ENCODE measurements around the gene ZNF428. TPM values are rescaled to one million over a fixed set of nuclear protein-coding genes. Genes with fewer than 3 reads are reported as not detected.

The ZNF428 gene
- total RNA-seq, 1 experiment from 2014 or later: 39.6 TPM

GRCh38 chr19:43598445-43599240 is 20.8 kb downstream of the ZNF428 start:
- CTCF ChIA-PET: no interaction called here
- Histone ChIP-seq H4K20me1 (ENCODE audit: insufficient read depth) (no peaks in the 10 kb centered on the region), H3K27me3 (ENCODE audit: insufficient read depth, low read length) (no peaks in the 10 kb centered on the region)

More at GRCh38 chr19:43598445-43599240, 20.8 kb downstream of the ZNF428 start:
- ChIA-PET RAD21 (ENCODE audit: low non-redundant PET in 1 of 2, low total read pairs in 2 of 2, uncharacterized antibody in 2 of 2, unreplicated experiment in 2 of 2) (no interaction called here), POLR2A (interaction anchor here (1.4 kb wide), 1 partner anchor 19 kb away, joined by 3 read pairs; no protein-coding TSS in a partner anchor)
- peaks cover 9 to 25% of the 10 kb centered on the region in 2 experiments; a peak in 3 of 4 replicates for H3K4me1 ChIP-seq (ENCODE audit: control insufficient read depth in 1 of 2, insufficient read depth in 2 of 2, low read length in 2 of 2)
- H3K9ac ChIP-seq (ENCODE audit: low read length): no peak overlapping the region
- no peak for DNase-seq (ENCODE audit: low read depth, low spot score)
- intact Hi-C loops (cut with micrococcal nuclease): no loop called here
- ATAC-seq: no peak
- no peak overlapping the region for H3K4me3 ChIP-seq (replicated peaks in 1 of 2; ENCODE audit: low read depth in 1 of 2, low read length in 2 of 2)
- H3K4me2 ChIP-seq (ENCODE audit: low read length): 0 out of 2 replicates have a peak overlapping the region, but pooled peaks have one; percentile 95
- no peaks in the 10 kb centered on the region for H3K9me2 ChIP-seq (ENCODE audit: insufficient read depth)
- TF ChIP-seq JUND (IDR thresholded peaks at IDR 0.05) (no peak), ELF1 (IDR thresholded peaks at IDR 0.05; ENCODE audit: borderline replicate concordance, low read depth) (no peak), CEBPB (IDR thresholded peaks at IDR 0.05; ENCODE audit: low read depth) (no peak), CBX3 (IDR thresholded peaks at IDR 0.05; ENCODE audit: low read depth) (no peak), POLR2A (IDR thresholded peaks at IDR 0.05; ENCODE audit: borderline replicate concordance, extremely low read depth, insufficient read depth, insufficient read length) (no peak), RAD21 (IDR thresholded peaks at IDR 0.05; ENCODE audit: low read depth) (no peak), EGR1 (IDR thresholded peaks at IDR 0.05; ENCODE audit: low read depth) (no peak), SIN3A (IDR thresholded peaks at IDR 0.05; ENCODE audit: low read depth) (no peak), SRF (IDR thresholded peaks at IDR 0.05; ENCODE audit: low read depth) (no peak), ZFX (IDR thresholded peaks at IDR 0.05) (no peak), EZH2phosphoT487 (IDR thresholded peaks at IDR 0.05; ENCODE audit: borderline replicate concordance) (no peak), TCF7L2 (IDR thresholded peaks at IDR 0.05; ENCODE audit: borderline replicate concordance, extremely low read depth, insufficient read depth, insufficient read length) (no peak)
- TF ChIP-seq, protein P1, sequence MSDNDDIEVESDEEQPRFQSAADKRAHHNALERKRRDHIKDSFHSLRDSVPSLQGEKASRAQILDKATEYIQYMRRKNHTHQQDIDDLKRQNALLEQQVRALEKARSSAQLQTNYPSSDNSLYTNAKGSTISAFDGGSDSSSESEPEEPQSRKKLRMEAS (IDR thresholded peaks at IDR 0.05): no peak
- TF ChIP-seq, protein P2, sequence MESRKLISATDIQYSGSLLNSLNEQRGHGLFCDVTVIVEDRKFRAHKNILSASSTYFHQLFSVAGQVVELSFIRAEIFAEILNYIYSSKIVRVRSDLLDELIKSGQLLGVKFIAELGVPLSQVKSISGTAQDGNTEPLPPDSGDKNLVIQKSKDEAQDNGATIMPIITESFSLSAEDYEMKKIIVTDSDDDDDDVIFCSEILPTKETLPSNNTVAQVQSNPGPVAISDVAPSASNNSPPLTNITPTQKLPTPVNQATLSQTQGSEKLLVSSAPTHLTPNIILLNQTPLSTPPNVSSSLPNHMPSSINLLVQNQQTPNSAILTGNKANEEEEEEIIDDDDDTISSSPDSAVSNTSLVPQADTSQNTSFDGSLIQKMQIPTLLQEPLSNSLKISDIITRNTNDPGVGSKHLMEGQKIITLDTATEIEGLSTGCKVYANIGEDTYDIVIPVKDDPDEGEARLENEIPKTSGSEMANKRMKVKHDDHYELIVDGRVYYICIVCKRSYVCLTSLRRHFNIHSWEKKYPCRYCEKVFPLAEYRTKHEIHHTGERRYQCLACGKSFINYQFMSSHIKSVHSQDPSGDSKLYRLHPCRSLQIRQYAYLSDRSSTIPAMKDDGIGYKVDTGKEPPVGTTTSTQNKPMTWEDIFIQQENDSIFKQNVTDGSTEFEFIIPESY (IDR thresholded peaks at IDR 0.05; ENCODE audit: extremely low read depth, insufficient replicate concordance, low read length): no peak
- peaks cover 52% of the 10 kb centered on the region for H3K79me2 ChIP-seq (ENCODE audit: insufficient read depth, low read length)
- no peaks in the 10 kb centered on the region for H3K9me3 ChIP-seq (ENCODE audit: control insufficient read depth in 1 of 2, insufficient read depth in 1 of 2, low read depth in 1 of 2, low read length in 2 of 2)
- no peak overlapping the region for H3K27ac ChIP-seq (ENCODE audit: low read depth, low read length)
- H3K36me3 ChIP-seq (ENCODE audit: control insufficient read depth in 1 of 2, insufficient read depth in 2 of 2, low read length in 2 of 2): peaks cover 8 to 19% of the 10 kb centered on the region in 2 experiments; a peak in 2 of 4 replicates
- no TSS peak for BruUV-seq (replicated peaks)
- H2AFZ ChIP-seq (ENCODE audit: low read depth, low read length, poor library complexity, severe bottlenecking): no peak overlapping the region

Measured in HCT116 (cell line).